Cardiac muscle cell (in vitro differentiated cells and primary cell): ENCODE results near the gene NELL2. TPM values are rescaled to one million over a fixed set of nuclear protein-coding genes. Genes with fewer than 3 reads are reported as not detected.

ENCODE experiments used
- DNase-seq, 2 donors: peaks; one replicate each; pipeline versions ENCODE4 v3.0.0 to v3.0.0-alpha.2; 2010 to 2017; ENCODE audit warnings: low read depth in 1 of 2, low spot score in 1 of 2
- H3K27ac ChIP-seq: fragments of 200-600 bp; sonication (generic); 2 replicates; pipeline ENCODE4 v1.5.1; 2016
- H3K27me3 ChIP-seq: fragments of 200-600 bp; sonication (generic); 2 replicates; pipeline ENCODE4 v1.6.0; 2016; ENCODE audit warnings: control low read depth
- H3K36me3 ChIP-seq: fragments of 200-600 bp; sonication (generic); 2 replicates; pipeline ENCODE4 v1.5.1; 2016; ENCODE audit warnings: control low read depth
- H3K4me1 ChIP-seq: fragments of 200-600 bp; sonication (generic); 2 replicates; pipeline ENCODE4 v1.8.1; 2017; ENCODE audit warnings: low read depth, mild to moderate bottlenecking, mixed run types
- H3K4me3 ChIP-seq: fragments of 200-600 bp; sonication (generic); 2 replicates; pipeline ENCODE4 v1.5.1; 2016; ENCODE audit warnings: mild to moderate bottlenecking
- H3K9me3 ChIP-seq: fragments of 200-600 bp; sonication (generic); 2 replicates; pipeline ENCODE4 v1.5.1; 2017; ENCODE audit warnings: low read depth, mild to moderate bottlenecking, control low read depth
- CTCF ChIP-seq: IDR thresholded peaks from 2 replicates; pipeline ENCODE4 v1.5.1; 2012; ENCODE audit warnings: low read depth, mild to moderate bottlenecking, low read length
- polyA plus RNA-seq: library from polyadenylated mRNA; unstranded; fragments of >200 nt; fragmentation: Nextera tagmentation; extraction: Ambion mirVana; gene quantifications from 2 replicates; pipeline ENCODE4 v1.2.1, GENCODE V29; 2016
- total RNA-seq: library from RNA; depleted of rRNA; stranded (reverse); fragments of >200 nt; gene quantifications from 2 replicates; pipeline ENCODE4 v1.2.3, GENCODE V29; 2016

Gene NELL2
- total and polyA plus RNA-seq, 2 experiments from 2014 or later: 1.6 to 3.3 TPM

GRCh38 chr12:44626883-44627282 is 249.2 kb downstream of the NELL2 start:
- no peak overlapping the region for H3K27ac ChIP-seq
- no peak for TF ChIP-seq CTCF
- no peak overlapping the region for H3K4me3 ChIP-seq
- DNase-seq: no peak
- no peaks in the 10 kb centered on the region for H3K27me3 ChIP-seq
- H3K9me3 ChIP-seq: no peaks in the 10 kb centered on the region
- peaks cover 13% of the 10 kb centered on the region for H3K4me1 ChIP-seq
- no peaks in the 10 kb centered on the region for H3K36me3 ChIP-seq

GRCh38 chr12:44618946-44619345 is 257.2 kb downstream of the NELL2 start:
- Histone ChIP-seq H3K9me3 (no peaks in the 10 kb centered on the region), H3K27me3 (no peaks in the 10 kb centered on the region), H3K36me3 (no peaks in the 10 kb centered on the region), H3K4me3 (no peak overlapping the region), H3K27ac (no peak overlapping the region), H3K4me1 (no peaks in the 10 kb centered on the region)
- DNase-seq: no peak
- TF ChIP-seq CTCF: no peak

- Histone ChIP-seq H3K27me3 (no peaks in the 10 kb centered on the region), H3K9me3 (no peaks in the 10 kb centered on the region), H3K4me1 (no peaks in the 10 kb centered on the region), H3K27ac (no peak overlapping the region), H3K4me3 (no peak overlapping the region), H3K36me3 (no peaks in the 10 kb centered on the region)
- no peak for TF ChIP-seq CTCF
- no peak for DNase-seq
These were observed 259.7 kb downstream of the NELL2 start for GRCh38 chr12:44616402-44616801.

- no peak for DNase-seq
- Histone ChIP-seq H3K4me1 (no peaks in the 10 kb centered on the region), H3K27ac (no peak overlapping the region), H3K27me3 (no peaks in the 10 kb centered on the region), H3K4me3 (no peak overlapping the region), H3K9me3 (no peaks in the 10 kb centered on the region), H3K36me3 (no peaks in the 10 kb centered on the region)
- no peak for TF ChIP-seq CTCF
These were observed 264.6 kb downstream of the NELL2 start for GRCh38 chr12:44611538-44611937.

- no peaks in the 10 kb centered on the region for H3K36me3 ChIP-seq
- DNase-seq: no peak
- TF ChIP-seq CTCF: no peak
- no peak overlapping the region for H3K27ac ChIP-seq
- H3K9me3 ChIP-seq: no peaks in the 10 kb centered on the region
- no peaks in the 10 kb centered on the region for H3K27me3 ChIP-seq
- H3K4me1 ChIP-seq: no peaks in the 10 kb centered on the region
- no peak overlapping the region for H3K4me3 ChIP-seq
These were observed 272.4 kb downstream of the NELL2 start for GRCh38 chr12:44603701-44604100.

GRCh38 chr12:44592626-44593025 is 283.5 kb downstream of the NELL2 start:
- no peak for DNase-seq
- Histone ChIP-seq H3K4me1 (no peaks in the 10 kb centered on the region), H3K9me3 (no peaks in the 10 kb centered on the region), H3K36me3 (no peaks in the 10 kb centered on the region), H3K27ac (no peak overlapping the region), H3K4me3 (no peak overlapping the region), H3K27me3 (no peaks in the 10 kb centered on the region)
- no peak for TF ChIP-seq CTCF
